ENCODE measurements around the gene HAO2.

Gene HAO2

GRCh38 chr1:119385650-119386049 lies 17.1 kb downstream of the HAO2 start:
- no peak for TF ChIP-seq CTCF (IDR thresholded peaks at IDR 0.05; ENCODE audit: low read depth, low read length, missing control alignments)
- H3K4me3 ChIP-seq (ENCODE audit: low read depth, low read length) = no peak overlapping the region
- DNase-seq (ENCODE audit: low read depth) = no peak

- no peak for DNase-seq (ENCODE audit: low read depth)
- no peak overlapping the region for H3K4me3 ChIP-seq (ENCODE audit: low read depth, low read length)
- TF ChIP-seq CTCF (IDR thresholded peaks at IDR 0.05; ENCODE audit: low read depth, low read length, missing control alignments) = no peak
Measured at GRCh38 chr1:119387858-119388257, 19.3 kb downstream of the HAO2 start.

- no peak for DNase-seq (ENCODE audit: low read depth)
- no peak overlapping the region for H3K4me3 ChIP-seq (ENCODE audit: low read depth, low read length)
- no peak for TF ChIP-seq CTCF (IDR thresholded peaks at IDR 0.05; ENCODE audit: low read depth, low read length, missing control alignments)
Measured at GRCh38 chr1:119388450-119388849, 19.9 kb downstream of the HAO2 start.

- no peak overlapping the region for H3K4me3 ChIP-seq (ENCODE audit: low read depth, low read length)
- TF ChIP-seq CTCF (IDR thresholded peaks at IDR 0.05; ENCODE audit: low read depth, low read length, missing control alignments) = no peak
- no peak for DNase-seq (ENCODE audit: low read depth)
Measured at GRCh38 chr1:119390526-119390925, 21.9 kb downstream of the HAO2 start.

- H3K4me3 ChIP-seq (ENCODE audit: low read depth, low read length) = no peak overlapping the region
- no peak for DNase-seq (ENCODE audit: low read depth)
- TF ChIP-seq CTCF (IDR thresholded peaks at IDR 0.05; ENCODE audit: low read depth, low read length, missing control alignments) = no peak
Measured at GRCh38 chr1:119391749-119392148, 23.2 kb downstream of the HAO2 start.

GRCh38 chr1:119394085-119394484 lies 25.5 kb downstream of the HAO2 start:
- no peak for TF ChIP-seq CTCF (IDR thresholded peaks at IDR 0.05; ENCODE audit: low read depth, low read length, missing control alignments)
- no peak overlapping the region for H3K4me3 ChIP-seq (ENCODE audit: low read depth, low read length)
- DNase-seq (ENCODE audit: low read depth) = no peak

- no peak for TF ChIP-seq CTCF (IDR thresholded peaks at IDR 0.05; ENCODE audit: low read depth, low read length, missing control alignments)
Measured at GRCh38 chr1:119396982-119397381, 28.4 kb downstream of the HAO2 start.

More at GRCh38 chr1:119396982-119397381, 28.4 kb downstream of the HAO2 start:
- no peak overlapping the region for H3K4me3 ChIP-seq (ENCODE audit: low read depth, low read length)
- no peak for DNase-seq (ENCODE audit: low read depth)
